ENCODE measurements around the gene ZCCHC17. TPM values are rescaled to one million over a fixed set of nuclear protein-coding genes. Genes with fewer than 3 reads are reported as not detected.

Gene ZCCHC17
- total RNA-seq, 1 donor from 2014 or later, result 51.3 TPM

DNA sequence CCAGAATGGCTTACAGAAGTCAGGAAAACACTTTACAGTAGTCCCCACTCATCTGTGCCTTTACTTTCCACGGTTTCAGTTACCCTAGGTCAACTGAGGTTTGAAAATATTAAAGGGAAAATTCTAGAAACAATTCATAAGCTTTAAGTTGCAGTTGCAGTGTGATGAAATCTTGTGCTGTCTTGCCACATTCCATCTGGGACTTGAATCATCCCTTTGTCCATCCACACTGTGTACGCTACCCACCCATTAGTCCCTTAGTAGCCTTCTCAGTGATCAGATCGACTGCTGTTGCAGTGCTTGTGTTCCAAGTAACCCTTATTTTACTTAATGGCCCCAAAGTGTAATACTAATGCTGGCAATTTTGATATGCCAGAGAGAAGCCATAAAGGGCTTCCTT is 30.5 kb downstream of the ZCCHC17 start:
- H3K4me2 ChIP-seq (ENCODE audit: low read length), result no peak overlapping the region
- H3K79me2 ChIP-seq (ENCODE audit: insufficient read depth, low read length), result no peaks in the 10 kb centered on the region
- H3K27me3 ChIP-seq (ENCODE audit: insufficient read depth, low read length), result no peaks in the 10 kb centered on the region
- no peaks in the 10 kb centered on the region for H3K27me3 Mint-ChIP-seq (ENCODE audit: low read depth, unreplicated experiment)
- no peak for DNase-seq (ENCODE audit: low read depth)
- no peak overlapping the region for H3K27ac ChIP-seq (ENCODE audit: low read depth, low read length)
- TF ChIP-seq, protein P1, sequence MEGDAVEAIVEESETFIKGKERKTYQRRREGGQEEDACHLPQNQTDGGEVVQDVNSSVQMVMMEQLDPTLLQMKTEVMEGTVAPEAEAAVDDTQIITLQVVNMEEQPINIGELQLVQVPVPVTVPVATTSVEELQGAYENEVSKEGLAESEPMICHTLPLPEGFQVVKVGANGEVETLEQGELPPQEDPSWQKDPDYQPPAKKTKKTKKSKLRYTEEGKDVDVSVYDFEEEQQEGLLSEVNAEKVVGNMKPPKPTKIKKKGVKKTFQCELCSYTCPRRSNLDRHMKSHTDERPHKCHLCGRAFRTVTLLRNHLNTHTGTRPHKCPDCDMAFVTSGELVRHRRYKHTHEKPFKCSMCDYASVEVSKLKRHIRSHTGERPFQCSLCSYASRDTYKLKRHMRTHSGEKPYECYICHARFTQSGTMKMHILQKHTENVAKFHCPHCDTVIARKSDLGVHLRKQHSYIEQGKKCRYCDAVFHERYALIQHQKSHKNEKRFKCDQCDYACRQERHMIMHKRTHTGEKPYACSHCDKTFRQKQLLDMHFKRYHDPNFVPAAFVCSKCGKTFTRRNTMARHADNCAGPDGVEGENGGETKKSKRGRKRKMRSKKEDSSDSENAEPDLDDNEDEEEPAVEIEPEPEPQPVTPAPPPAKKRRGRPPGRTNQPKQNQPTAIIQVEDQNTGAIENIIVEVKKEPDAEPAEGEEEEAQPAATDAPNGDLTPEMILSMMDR (IDR thresholded peaks at IDR 0.05; ENCODE audit: insufficient read depth, low read depth, low read length), result no peak
- peaks cover 10% of the 10 kb centered on the region for H3K36me3 Mint-ChIP-seq (ENCODE audit: low read depth, unreplicated experiment)
- H2AFZ ChIP-seq (ENCODE audit: low read depth, low read length), result no peak overlapping the region
- H3K4me3 Mint-ChIP-seq (ENCODE audit: unreplicated experiment), result no peak overlapping the region
- H3K36me3 ChIP-seq (ENCODE audit: insufficient read depth, low read length), result no peaks in the 10 kb centered on the region
- H4K20me1 ChIP-seq (ENCODE audit: insufficient read depth, low read length), result peaks cover 9% of the 10 kb centered on the region
- H3K9ac ChIP-seq (ENCODE audit: low read length), result no peak overlapping the region
- no peaks in the 10 kb centered on the region for H3K9me3 ChIP-seq (ENCODE audit: insufficient read depth, low read depth, low read length)
- no peaks in the 10 kb centered on the region for H3K9me3 Mint-ChIP-seq (ENCODE audit: unreplicated experiment)
- no peaks in the 10 kb centered on the region for H3K4me1 ChIP-seq (ENCODE audit: insufficient read depth, low read length)
- H3K4me3 ChIP-seq (ENCODE audit: insufficient read depth, low read depth, low read length), result no peak overlapping the region
- H3K4me1 Mint-ChIP-seq (ENCODE audit: low read depth, unreplicated experiment), result peaks cover 5% of the 10 kb centered on the region
- FAIRE-seq, result no peak
- peak overlapping the region; percentile 41 for H3K27ac Mint-ChIP-seq (ENCODE audit: unreplicated experiment)

DNA sequence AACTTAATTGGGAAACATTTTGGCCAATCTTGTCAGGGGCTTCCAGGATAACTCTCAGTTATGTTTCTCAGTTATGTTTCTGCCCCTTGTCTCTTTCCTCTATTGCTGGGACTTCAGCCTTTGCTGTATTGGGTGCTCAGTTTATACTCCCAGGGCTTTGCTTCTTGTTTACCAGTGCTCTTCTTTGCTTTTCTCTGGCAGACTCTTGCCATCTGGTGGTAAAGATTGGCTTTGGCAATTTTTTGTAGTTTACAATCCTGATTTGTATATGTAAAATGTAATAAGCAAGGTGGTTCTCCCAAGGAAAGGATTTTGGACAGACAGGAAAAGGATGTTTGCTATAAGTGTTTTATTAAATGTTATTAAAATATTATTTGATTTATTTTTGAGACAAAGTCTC is 38.2 kb downstream of the ZCCHC17 start:
- Mint-ChIP-seq H3K4me3 (ENCODE audit: unreplicated experiment) (no peak overlapping the region), H3K4me1 (ENCODE audit: low read depth, unreplicated experiment) (no peaks in the 10 kb centered on the region), H3K27me3 (ENCODE audit: low read depth, unreplicated experiment) (no peaks in the 10 kb centered on the region), H3K9me3 (ENCODE audit: unreplicated experiment) (no peaks in the 10 kb centered on the region), H3K27ac (ENCODE audit: unreplicated experiment) (no peak overlapping the region), H3K36me3 (ENCODE audit: low read depth, unreplicated experiment) (peaks cover 8% of the 10 kb centered on the region)
- peaks cover 2% of the 10 kb centered on the region for H4K20me1 ChIP-seq (ENCODE audit: insufficient read depth, low read length)
- no peak overlapping the region for H3K27ac ChIP-seq (ENCODE audit: low read depth, low read length)
- H3K36me3 ChIP-seq (ENCODE audit: insufficient read depth, low read length), result peaks cover 4% of the 10 kb centered on the region
- no peaks in the 10 kb centered on the region for H3K27me3 ChIP-seq (ENCODE audit: insufficient read depth, low read length)
- FAIRE-seq, result no peak
- H3K9ac ChIP-seq (ENCODE audit: low read length), result no peak overlapping the region
- H2AFZ ChIP-seq (ENCODE audit: low read depth, low read length), result no peak overlapping the region
- H3K79me2 ChIP-seq (ENCODE audit: insufficient read depth, low read length), result no peaks in the 10 kb centered on the region
- peak; percentile 8 for DNase-seq (ENCODE audit: low read depth)
- no peaks in the 10 kb centered on the region for H3K4me1 ChIP-seq (ENCODE audit: insufficient read depth, low read length)
- H3K4me2 ChIP-seq (ENCODE audit: low read length), result no peak overlapping the region
- H3K4me3 ChIP-seq (ENCODE audit: insufficient read depth, low read depth, low read length), result no peak overlapping the region
- TF ChIP-seq EZH2 (IDR thresholded peaks at IDR 0.05; ENCODE audit: insufficient read depth, low read length), result no peak
- TF ChIP-seq, protein P1 (IDR thresholded peaks at IDR 0.05; ENCODE audit: insufficient read depth, low read depth, low read length), result peak; percentile 38
- no peaks in the 10 kb centered on the region for H3K9me3 ChIP-seq (ENCODE audit: insufficient read depth, low read depth, low read length)

DNA sequence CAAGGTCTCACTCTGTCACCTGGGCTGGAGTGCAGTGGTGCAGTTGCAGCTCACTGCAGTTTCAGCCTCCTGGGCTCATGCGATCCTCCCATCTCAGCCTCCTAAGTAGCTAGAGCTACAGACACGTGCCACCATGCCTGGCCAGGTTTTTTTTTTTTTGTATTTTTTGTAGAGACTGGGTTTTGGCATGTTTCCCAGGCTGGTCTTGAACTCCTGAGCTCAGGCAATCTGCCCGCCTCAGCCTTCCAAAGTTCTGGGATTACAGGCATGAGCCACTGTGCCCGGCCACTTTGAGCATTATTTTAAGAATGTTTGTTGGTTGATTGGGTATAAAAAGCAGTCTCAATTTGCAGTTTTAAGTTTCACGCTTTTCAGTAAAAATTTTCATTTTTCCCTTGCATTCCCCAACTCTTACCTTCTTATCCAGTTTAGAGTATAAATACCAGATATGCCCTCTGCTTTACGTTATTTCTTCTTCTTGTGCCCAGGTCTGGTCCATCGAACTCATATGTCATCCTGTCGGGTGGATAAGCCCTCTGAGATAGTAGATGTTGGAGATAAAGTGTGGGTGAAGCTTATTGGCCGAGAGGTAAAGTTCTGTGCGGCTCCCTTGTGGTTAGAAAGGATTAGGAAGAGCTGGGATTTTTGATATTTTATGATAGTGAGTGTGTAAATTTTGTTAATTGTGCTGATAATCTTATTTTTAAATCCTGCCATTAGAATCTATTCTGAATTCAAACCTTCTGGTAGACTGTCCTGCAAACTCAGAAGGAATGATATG is 40.0 kb downstream of the ZCCHC17 start:
- H3K4me3 Mint-ChIP-seq (ENCODE audit: unreplicated experiment), result no peak overlapping the region
- DNase-seq (ENCODE audit: low read depth) (no peak), FAIRE-seq (no peak)
- TF ChIP-seq EZH2 (IDR thresholded peaks at IDR 0.05; ENCODE audit: insufficient read depth, low read length), result no peak
- TF ChIP-seq, protein P1 (IDR thresholded peaks at IDR 0.05; ENCODE audit: insufficient read depth, low read depth, low read length), result no peak
- Histone ChIP-seq H3K4me2 (ENCODE audit: low read length) (no peak overlapping the region), H3K9ac (ENCODE audit: low read length) (no peak overlapping the region), H4K20me1 (ENCODE audit: insufficient read depth, low read length) (no peaks in the 10 kb centered on the region), H2AFZ (ENCODE audit: low read depth, low read length) (no peak overlapping the region), H3K9me3 (ENCODE audit: insufficient read depth, low read depth, low read length) (no peaks in the 10 kb centered on the region), H3K27me3 (ENCODE audit: insufficient read depth, low read length) (no peaks in the 10 kb centered on the region), H3K4me3 (ENCODE audit: insufficient read depth, low read depth, low read length) (no peak overlapping the region), H3K79me2 (ENCODE audit: insufficient read depth, low read length) (no peaks in the 10 kb centered on the region), H3K27ac (ENCODE audit: low read depth, low read length) (no peak overlapping the region), H3K36me3 (ENCODE audit: insufficient read depth, low read length) (peaks cover 7% of the 10 kb centered on the region), H3K4me1 (ENCODE audit: insufficient read depth, low read length) (no peaks in the 10 kb centered on the region)
- peaks cover 5% of the 10 kb centered on the region for H3K36me3 Mint-ChIP-seq (ENCODE audit: low read depth, unreplicated experiment)
- no peaks in the 10 kb centered on the region for H3K4me1 Mint-ChIP-seq (ENCODE audit: low read depth, unreplicated experiment)
- no peak overlapping the region for H3K27ac Mint-ChIP-seq (ENCODE audit: unreplicated experiment)
- H3K27me3 Mint-ChIP-seq (ENCODE audit: low read depth, unreplicated experiment), result no peaks in the 10 kb centered on the region
- H3K9me3 Mint-ChIP-seq (ENCODE audit: unreplicated experiment), result no peaks in the 10 kb centered on the region
